ENCODE results near the gene FOXN3. TPM values are rescaled to one million over a fixed set of nuclear protein-coding genes. Genes with fewer than 3 reads are reported as not detected.

The FOXN3 gene
- total RNA-seq, 2 donors from 2014 or later: 141 to 150 TPM

GRCh38 chr14:89416002-89416995, 734 bp downstream of the FOXN3 start:
- Histone ChIP-seq H3K27me3 (replicated peaks; ENCODE audit: insufficient read depth) (no peaks in the 10 kb centered on the region), H3K4me3 (peak overlapping the region; percentile 100), H3K27ac (peak overlapping the region; percentile 97 to 99), H3K9me3 (no peaks in the 10 kb centered on the region), H3K4me1 (ENCODE audit: control insufficient read depth in 1 of 2, low read depth in 2 of 2) (peaks cover 18 to 40% of the 10 kb centered on the region in 2 donors), H3K36me3 (no peaks in the 10 kb centered on the region)
- no peak for TF ChIP-seq CTCF (IDR thresholded peaks at IDR 0.05)
- ATAC-seq (ENCODE audit: insufficient number of reproducible peaks, low FRiP score, low read depth): peak; percentile 71
- peak; percentile 81 for DNase-seq (ENCODE audit: low spot score)

- Histone ChIP-seq H3K36me3 (no peaks in the 10 kb centered on the region), H3K4me3 (peak overlapping the region; percentile 100), H3K4me1 (ENCODE audit: control insufficient read depth in 1 of 2, low read depth in 2 of 2) (peaks cover 29 to 52% of the 10 kb centered on the region in 2 donors), H3K27me3 (replicated peaks; ENCODE audit: insufficient read depth) (no peaks in the 10 kb centered on the region), H3K9me3 (no peaks in the 10 kb centered on the region), H3K27ac (peak overlapping the region; percentile 60 to 99)
- ATAC-seq (ENCODE audit: insufficient number of reproducible peaks, low FRiP score, low read depth): no peak
- DNase-seq (ENCODE audit: low spot score): no peak
- no peak for TF ChIP-seq CTCF (IDR thresholded peaks at IDR 0.05)
Observed at GRCh38 chr14:89415159-89415558, 1.9 kb downstream of the FOXN3 start.

- no peak for TF ChIP-seq CTCF (IDR thresholded peaks at IDR 0.05)
- H3K27ac ChIP-seq: no peak overlapping the region
- no peak overlapping the region for H3K4me3 ChIP-seq
- DNase-seq (ENCODE audit: low spot score): no peak
- H3K9me3 ChIP-seq: no peaks in the 10 kb centered on the region
- no peak for ATAC-seq (ENCODE audit: insufficient number of reproducible peaks, low FRiP score, low read depth)
- H3K27me3 ChIP-seq (replicated peaks; ENCODE audit: insufficient read depth): no peaks in the 10 kb centered on the region
- peaks cover 40 to 71% of the 10 kb centered on the region in 2 donors for H3K4me1 ChIP-seq (ENCODE audit: control insufficient read depth in 1 of 2, low read depth in 2 of 2)
- H3K36me3 ChIP-seq: no peaks in the 10 kb centered on the region
Observed at GRCh38 chr14:89411976-89412375, 5.1 kb downstream of the FOXN3 start.

GRCh38 chr14:89409961-89410360, 7.1 kb downstream of the FOXN3 start:
- peaks cover 42 to 77% of the 10 kb centered on the region in 2 donors for H3K4me1 ChIP-seq (ENCODE audit: control insufficient read depth in 1 of 2, low read depth in 2 of 2)
- H3K9me3 ChIP-seq: no peaks in the 10 kb centered on the region
- peak overlapping the region; percentile 48 to 73 for H3K27ac ChIP-seq
- DNase-seq (ENCODE audit: low spot score) (no peak), ATAC-seq (ENCODE audit: insufficient number of reproducible peaks, low FRiP score, low read depth) (no peak)
- peak overlapping the region; percentile 50 for H3K4me3 ChIP-seq
- TF ChIP-seq CTCF (IDR thresholded peaks at IDR 0.05): no peak
- no peaks in the 10 kb centered on the region for H3K36me3 ChIP-seq
- no peaks in the 10 kb centered on the region for H3K27me3 ChIP-seq (replicated peaks; ENCODE audit: insufficient read depth)

GRCh38 chr14:89408907-89409700, 7.9 kb downstream of the FOXN3 start:
- Histone ChIP-seq H3K27me3 (replicated peaks; ENCODE audit: insufficient read depth) (no peaks in the 10 kb centered on the region), H3K9me3 (no peaks in the 10 kb centered on the region), H3K4me1 (ENCODE audit: control insufficient read depth in 1 of 2, low read depth in 2 of 2) (peaks cover 38 to 74% of the 10 kb centered on the region in 2 donors), H3K4me3 (peak overlapping the region; percentile 50), H3K27ac (peak overlapping the region; percentile 73 to 81), H3K36me3 (no peaks in the 10 kb centered on the region)
- no peak for ATAC-seq (ENCODE audit: insufficient number of reproducible peaks, low FRiP score, low read depth)
- DNase-seq (ENCODE audit: low spot score): no peak
- TF ChIP-seq CTCF (IDR thresholded peaks at IDR 0.05): no peak
